ENCODE results near the gene LIMK2.

LIMK2 gene

DNA sequence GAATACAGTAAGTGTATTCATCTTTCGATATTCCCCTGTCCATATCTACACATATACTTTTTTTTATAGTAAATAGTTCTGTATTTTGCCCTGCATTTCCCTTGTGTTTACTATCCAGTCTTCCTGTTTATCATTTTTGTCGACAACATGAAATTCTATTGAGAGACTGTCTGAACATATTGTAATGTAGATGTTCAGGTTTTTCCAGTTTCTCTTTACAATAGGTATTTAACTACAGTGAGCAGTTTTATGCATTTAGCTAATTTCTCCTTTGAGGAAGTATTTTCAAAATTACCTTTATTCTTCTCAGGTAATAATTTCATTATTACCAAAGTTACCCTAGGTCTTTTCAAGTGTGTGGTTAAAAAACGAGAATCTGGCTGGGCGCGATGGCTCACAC lies 63.5 kb downstream of the LIMK2 start:
- DNase-seq = no peak

GRCh38 chr22:31276426-31277167 lies 64.5 kb downstream of the LIMK2 start:
- no peak for DNase-seq

- no peak for DNase-seq
Measured at GRCh38 chr22:31277741-31278140, 65.6 kb downstream of the LIMK2 start.

DNA sequence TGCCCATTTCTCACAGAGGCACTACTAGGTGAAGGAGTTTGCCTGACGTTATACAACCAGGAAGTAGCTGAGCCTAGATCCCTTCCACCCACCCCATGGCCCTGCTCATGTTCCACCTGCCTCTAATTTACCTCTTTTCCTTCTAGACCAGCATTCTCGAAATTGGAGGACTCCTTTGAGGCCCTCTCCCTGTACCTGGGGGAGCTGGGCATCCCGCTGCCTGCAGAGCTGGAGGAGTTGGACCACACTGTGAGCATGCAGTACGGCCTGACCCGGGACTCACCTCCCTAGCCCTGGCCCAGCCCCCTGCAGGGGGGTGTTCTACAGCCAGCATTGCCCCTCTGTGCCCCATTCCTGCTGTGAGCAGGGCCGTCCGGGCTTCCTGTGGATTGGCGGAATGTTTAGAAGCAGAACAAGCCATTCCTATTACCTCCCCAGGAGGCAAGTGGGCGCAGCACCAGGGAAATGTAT lies 66.1 kb downstream of the LIMK2 start:
- no peak for DNase-seq

DNA sequence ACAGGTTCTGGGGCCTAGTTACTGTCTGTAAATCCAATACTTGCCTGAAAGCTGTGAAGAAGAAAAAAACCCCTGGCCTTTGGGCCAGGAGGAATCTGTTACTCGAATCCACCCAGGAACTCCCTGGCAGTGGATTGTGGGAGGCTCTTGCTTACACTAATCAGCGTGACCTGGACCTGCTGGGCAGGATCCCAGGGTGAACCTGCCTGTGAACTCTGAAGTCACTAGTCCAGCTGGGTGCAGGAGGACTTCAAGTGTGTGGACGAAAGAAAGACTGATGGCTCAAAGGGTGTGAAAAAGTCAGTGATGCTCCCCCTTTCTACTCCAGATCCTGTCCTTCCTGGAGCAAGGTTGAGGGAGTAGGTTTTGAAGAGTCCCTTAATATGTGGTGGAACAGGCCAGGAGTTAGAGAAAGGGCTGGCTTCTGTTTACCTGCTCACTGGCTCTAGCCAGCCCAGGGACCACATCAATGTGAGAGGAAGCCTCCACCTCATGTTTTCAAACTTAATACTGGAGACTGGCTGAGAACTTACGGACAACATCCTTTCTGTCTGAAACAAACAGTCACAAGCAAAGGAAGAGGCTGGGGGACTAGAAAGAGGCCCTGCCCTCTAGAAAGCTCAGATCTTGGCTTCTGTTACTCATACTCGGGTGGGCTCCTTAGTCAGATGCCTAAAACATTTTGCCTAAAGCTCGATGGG lies 66.7 kb downstream of the LIMK2 start:
- no peak for DNase-seq

DNA sequence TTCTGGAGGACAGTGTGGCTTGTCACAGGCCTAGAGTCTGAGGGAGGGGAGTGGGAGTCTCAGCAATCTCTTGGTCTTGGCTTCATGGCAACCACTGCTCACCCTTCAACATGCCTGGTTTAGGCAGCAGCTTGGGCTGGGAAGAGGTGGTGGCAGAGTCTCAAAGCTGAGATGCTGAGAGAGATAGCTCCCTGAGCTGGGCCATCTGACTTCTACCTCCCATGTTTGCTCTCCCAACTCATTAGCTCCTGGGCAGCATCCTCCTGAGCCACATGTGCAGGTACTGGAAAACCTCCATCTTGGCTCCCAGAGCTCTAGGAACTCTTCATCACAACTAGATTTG lies 67.2 kb downstream of the LIMK2 start:
- no peak for DNase-seq

GRCh38 chr22:31279821-31280505 lies 67.9 kb downstream of the LIMK2 start:
- no peak for DNase-seq

DNA sequence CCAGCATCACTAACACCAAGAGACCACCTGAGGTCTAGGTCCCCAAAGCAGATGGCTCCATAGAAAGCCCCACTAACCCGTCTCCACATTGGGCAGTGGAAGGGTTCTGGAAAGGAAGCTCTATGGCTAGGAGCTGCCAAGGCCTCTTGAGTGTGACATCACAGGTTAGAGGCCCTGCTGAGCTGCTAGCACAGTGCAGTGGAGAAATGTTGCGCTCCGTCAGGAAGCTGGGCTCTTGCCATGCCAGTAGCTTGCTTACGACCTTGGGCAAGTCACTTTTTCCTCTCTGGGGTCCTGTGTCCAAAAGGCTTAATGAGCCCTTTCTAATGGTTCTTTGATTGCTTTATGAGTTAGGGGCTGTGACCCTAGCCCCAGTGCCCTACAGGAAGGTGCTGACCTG lies 69.6 kb downstream of the LIMK2 start:
- DNase-seq = no peak

DNA sequence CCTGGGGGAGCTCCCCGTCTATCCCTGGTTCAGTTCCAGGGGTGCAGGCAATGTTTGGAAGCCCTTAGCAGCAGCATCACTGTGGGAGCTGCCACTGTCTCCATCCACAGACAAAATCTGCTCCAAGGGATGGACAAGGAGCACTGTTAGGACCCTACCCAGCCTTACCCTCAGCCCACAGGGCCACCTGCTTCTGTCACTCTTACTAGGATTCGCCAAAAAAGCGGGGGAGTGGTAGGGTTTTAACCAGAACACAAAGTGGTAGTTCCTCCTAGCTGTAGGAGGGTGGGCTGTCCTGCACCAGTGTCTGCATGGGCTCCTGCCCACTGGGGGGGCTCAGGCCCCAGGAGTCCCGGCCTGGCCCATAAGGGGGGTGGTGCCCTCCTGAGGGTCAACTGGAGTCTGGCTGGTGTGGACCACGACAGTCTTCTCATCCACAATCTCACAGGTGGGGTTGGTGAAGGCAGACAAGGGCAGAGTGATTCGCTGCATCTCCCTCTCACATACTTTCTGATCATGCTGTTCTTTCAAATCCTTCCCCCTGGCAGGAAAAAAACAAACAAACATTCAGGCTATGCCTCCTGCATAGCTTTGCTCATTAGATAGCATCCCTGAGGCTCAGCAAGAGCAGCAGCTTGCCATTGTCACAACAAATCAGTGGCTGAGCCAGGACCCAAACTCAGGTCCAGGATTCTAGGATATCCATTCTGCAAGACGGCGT lies 70.8 kb downstream of the LIMK2 start:
- DNase-seq = no peak

DNA sequence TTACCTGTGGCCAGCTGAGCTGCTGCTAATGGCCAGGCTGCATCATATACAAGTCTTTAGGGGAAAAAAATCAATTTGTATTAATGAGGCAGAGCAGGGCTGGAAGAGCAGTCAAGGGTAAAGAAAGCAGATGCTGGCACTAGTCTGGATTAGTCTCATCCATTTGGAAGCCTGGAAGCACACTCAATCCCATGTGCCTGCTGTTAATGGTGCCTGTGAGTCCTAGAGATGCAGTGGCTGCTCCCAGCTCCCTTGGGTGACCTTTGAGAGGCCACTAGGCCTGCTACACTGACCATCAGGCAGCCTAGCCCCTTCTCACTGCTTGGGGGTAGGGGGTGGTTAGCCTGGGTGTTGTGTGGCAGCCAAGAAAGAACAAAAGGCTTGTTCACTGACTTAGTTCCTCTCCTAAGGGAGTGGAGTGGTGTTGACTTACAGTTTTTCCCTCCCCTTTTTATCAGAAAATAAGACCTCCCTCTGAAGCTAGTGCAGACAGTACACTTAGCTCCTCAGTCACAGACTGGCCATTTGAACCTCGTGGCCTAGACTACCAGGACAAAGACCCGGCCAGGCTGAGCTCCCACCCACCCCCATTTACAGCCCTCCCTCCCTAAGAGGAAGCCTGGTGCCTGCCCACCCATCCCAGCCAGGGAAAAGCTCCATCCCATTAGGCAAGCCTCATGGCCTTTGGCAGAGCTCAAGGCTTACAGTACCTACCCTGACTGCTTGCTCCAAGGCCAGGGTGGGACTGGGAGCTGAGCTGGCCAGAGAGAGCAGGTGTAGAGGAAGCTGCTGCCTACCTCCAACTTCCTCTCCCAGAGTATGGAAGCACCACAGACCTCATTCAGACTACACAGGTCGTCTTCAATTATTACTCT lies 72.4 kb downstream of the LIMK2 start:
- no peak for DNase-seq

GRCh38 chr22:31286360-31287255 lies 74.5 kb downstream of the LIMK2 start:
- no peak for DNase-seq

- DNase-seq = no peak
Measured at GRCh38 chr22:31287818-31288495, 75.9 kb downstream of the LIMK2 start.

- DNase-seq = no peak
Measured at GRCh38 chr22:31288496-31289240, 76.6 kb downstream of the LIMK2 start.

GRCh38 chr22:31289344-31289743 lies 77.2 kb downstream of the LIMK2 start:
- DNase-seq = no peak

GRCh38 chr22:31290494-31291471 lies 78.7 kb downstream of the LIMK2 start:
- peak; percentile 87 for DNase-seq

DNA sequence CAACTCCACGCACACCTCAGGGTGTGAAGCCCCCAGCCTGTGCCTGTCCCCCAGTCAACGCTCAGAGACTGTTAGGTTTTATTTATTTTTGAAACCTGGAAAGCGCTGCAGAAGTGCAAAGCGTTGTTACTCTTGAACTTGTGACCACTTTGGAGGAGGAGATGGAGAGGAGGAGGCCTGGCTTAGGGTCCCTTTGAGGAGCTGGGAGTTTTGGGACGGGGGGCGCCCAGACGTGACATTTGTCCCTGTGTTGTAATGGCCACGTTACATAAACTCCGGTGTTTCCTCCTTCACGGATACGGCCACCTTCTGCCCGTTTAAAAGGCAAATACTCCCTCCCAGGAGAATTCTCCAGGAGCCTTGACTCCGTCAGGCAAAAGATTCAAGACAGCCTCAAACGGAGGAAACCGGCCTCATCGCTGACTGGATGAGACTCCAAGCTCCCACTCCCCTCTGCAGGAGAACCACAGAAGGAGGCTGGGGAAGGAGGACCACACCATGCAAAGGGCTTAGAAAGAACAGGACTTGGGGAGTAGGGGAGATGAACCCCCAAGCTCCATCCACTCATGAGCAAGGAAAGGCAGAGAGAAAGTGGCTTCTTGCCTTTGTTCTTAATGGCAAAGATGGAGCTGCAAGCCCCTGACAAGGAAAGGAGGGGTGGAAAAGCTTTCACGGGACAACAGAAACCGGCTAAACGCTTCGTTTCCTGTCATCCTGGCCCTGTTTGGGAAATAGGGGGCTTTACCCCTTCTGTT lies 79.6 kb downstream of the LIMK2 start:
- DNase-seq = peak; percentile 9

- DNase-seq = peak; percentile 76
Measured at GRCh38 chr22:31292236-31292989, 80.3 kb downstream of the LIMK2 start, which contains the start of gene PIK3IP1. TSS of gene PIK3IP1 (minus strand) at chr22:31292488. CDS start at chr22:31292344, 144 bp downstream.

All from fibroblast of skin of right quadriceps (primary cell).